ENCODE measurements around the gene PLK5.

The PLK5 gene

DNA sequence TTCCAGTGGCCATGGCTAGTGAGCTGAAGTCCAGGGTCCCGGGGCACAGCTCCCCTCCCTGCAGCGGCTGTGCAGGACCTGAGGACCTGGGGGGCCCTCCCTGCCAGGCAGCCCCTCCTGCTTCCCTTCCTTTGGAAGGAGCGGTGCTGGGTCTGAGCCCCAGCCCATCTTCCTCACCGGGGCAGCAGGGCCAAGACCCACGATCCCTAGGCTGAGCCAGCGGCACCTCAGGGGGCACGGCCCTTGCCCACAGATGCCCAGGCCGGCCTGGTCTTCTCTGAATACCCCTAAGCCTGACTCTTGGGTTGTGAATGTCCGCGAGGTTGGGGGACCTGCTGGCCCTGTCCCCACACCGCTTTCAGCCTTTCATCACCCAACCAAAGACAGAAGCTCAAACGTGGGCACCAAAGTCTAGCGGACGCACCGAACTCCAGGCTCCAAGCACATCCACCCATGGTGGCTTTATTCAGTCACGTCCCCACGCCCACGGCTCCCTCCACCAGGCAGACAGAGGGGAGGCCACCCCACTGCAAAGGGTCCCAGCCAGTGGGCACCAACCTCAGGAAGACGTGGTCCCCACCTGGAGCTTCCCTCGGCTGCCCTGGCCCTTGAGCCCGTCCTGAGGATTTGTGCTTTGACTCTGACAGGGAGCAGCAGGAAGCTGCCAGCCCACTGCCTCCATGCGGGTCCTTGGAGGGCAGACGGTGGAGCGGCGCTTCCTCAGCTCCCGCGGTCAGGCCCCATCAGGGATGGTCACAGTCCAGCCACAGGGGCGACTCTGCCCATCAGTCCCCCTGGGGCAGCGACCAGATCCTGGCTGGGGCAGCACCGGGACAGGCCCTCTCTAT, 52.6 kb downstream of the PLK5 start:
- no peak overlapping the region for H3K4me2 ChIP-seq (ENCODE audit: low read depth, low read length, poor library complexity, severe bottlenecking)
- H3K79me2 ChIP-seq (ENCODE audit: insufficient read depth, low read length) = no peaks in the 10 kb centered on the region
- no peaks in the 10 kb centered on the region for H3F3A ChIP-seq (ENCODE audit: low read depth)
- no peak for TF ChIP-seq EZH2phosphoT487 (IDR thresholded peaks at IDR 0.05; ENCODE audit: borderline replicate concordance)
- TF ChIP-seq, protein P1, sequence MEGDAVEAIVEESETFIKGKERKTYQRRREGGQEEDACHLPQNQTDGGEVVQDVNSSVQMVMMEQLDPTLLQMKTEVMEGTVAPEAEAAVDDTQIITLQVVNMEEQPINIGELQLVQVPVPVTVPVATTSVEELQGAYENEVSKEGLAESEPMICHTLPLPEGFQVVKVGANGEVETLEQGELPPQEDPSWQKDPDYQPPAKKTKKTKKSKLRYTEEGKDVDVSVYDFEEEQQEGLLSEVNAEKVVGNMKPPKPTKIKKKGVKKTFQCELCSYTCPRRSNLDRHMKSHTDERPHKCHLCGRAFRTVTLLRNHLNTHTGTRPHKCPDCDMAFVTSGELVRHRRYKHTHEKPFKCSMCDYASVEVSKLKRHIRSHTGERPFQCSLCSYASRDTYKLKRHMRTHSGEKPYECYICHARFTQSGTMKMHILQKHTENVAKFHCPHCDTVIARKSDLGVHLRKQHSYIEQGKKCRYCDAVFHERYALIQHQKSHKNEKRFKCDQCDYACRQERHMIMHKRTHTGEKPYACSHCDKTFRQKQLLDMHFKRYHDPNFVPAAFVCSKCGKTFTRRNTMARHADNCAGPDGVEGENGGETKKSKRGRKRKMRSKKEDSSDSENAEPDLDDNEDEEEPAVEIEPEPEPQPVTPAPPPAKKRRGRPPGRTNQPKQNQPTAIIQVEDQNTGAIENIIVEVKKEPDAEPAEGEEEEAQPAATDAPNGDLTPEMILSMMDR (conservative IDR thresholded peaks at IDR 0.05; ENCODE audit: low read length) = no peak
- H3K36me3 ChIP-seq (ENCODE audit: insufficient read depth, low read length) = peaks cover 43% of the 10 kb centered on the region; the same call in 1 of the 2 replicates
- no peaks in the 10 kb centered on the region for H3K4me1 ChIP-seq (ENCODE audit: insufficient read depth, low read length, poor library complexity, severe bottlenecking)
- no peaks in the 10 kb centered on the region for H3K27me3 ChIP-seq (ENCODE audit: insufficient read depth, low read length, poor library complexity, severe bottlenecking)
- H3K9me3 ChIP-seq (ENCODE audit: insufficient read depth, low read depth, low read length) = no peaks in the 10 kb centered on the region
- no peak overlapping the region for H3K9ac ChIP-seq (ENCODE audit: low read depth, low read length, poor library complexity, severe bottlenecking)
- no peak overlapping the region for H3K4me3 ChIP-seq (ENCODE audit: low read length, poor library complexity, severe bottlenecking)
- H4K20me1 ChIP-seq (ENCODE audit: insufficient read depth, low read length, poor library complexity, severe bottlenecking) = no peaks in the 10 kb centered on the region
- no peaks in the 10 kb centered on the region for H3K9me2 ChIP-seq (replicated peaks; ENCODE audit: low read depth, low read length)
- H2AFZ ChIP-seq (ENCODE audit: low read length) = no peak overlapping the region

DNA sequence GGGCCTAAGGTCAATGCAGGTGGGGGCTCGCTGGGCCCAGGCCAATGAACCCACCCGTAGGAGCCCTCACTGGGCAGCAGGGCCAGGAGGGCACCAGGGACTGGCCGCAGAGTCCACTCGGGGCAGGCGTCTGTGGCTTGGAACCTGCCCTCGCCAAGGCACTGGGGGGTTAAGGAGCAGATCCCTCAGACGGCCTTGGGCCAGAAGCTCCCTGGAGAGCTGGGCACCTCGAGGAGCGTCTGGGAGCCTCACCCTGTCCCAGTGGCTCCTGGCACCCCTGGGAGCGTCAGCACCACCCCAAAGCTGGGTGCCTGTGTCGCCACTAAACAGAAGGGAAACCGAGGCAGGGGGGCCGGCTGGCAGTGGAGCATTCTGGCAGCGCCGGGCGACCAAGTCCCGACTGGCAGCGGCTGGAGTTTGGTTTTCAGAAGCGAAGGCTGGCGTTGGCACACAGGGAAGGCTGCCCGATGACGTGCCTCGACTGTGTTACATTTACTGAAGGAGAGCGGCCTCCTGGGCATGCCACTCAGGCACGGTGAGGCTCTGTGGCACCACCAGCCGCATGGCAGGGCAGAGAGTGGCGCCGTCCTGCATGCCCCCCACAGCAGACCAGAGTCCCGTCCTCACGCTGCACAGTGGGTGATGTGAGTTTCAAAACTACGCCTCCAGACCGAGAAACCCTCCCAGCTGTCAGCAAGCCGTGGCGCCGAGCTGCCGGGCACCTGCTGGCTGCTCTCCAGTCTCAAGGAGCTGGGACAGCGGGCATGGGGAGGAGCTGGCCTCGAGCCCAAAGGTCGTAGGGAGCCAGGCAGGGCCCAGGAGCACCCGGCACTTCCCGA, 53.4 kb downstream of the PLK5 start:
- TF ChIP-seq, protein P1 (conservative IDR thresholded peaks at IDR 0.05; ENCODE audit: low read length) = no peak
- no peak for TF ChIP-seq EZH2phosphoT487 (IDR thresholded peaks at IDR 0.05; ENCODE audit: borderline replicate concordance)
- Histone ChIP-seq H3K9ac (ENCODE audit: low read depth, low read length, poor library complexity, severe bottlenecking) (no peak overlapping the region), H3K4me1 (ENCODE audit: insufficient read depth, low read length, poor library complexity, severe bottlenecking) (no peaks in the 10 kb centered on the region), H3K9me2 (replicated peaks; ENCODE audit: low read depth, low read length) (no peaks in the 10 kb centered on the region), H3K27me3 (ENCODE audit: insufficient read depth, low read length, poor library complexity, severe bottlenecking) (no peaks in the 10 kb centered on the region), H3K79me2 (ENCODE audit: insufficient read depth, low read length) (no peaks in the 10 kb centered on the region), H2AFZ (ENCODE audit: low read length) (no peak overlapping the region), H3K4me3 (ENCODE audit: low read length, poor library complexity, severe bottlenecking) (no peak overlapping the region), H3K36me3 (ENCODE audit: insufficient read depth, low read length) (peaks cover 51% of the 10 kb centered on the region; the same call in 1 of the 2 replicates), H3K9me3 (ENCODE audit: insufficient read depth, low read depth, low read length) (no peaks in the 10 kb centered on the region), H3F3A (ENCODE audit: low read depth) (no peaks in the 10 kb centered on the region), H3K4me2 (ENCODE audit: low read depth, low read length, poor library complexity, severe bottlenecking) (no peak overlapping the region), H4K20me1 (ENCODE audit: insufficient read depth, low read length, poor library complexity, severe bottlenecking) (no peaks in the 10 kb centered on the region)

DNA sequence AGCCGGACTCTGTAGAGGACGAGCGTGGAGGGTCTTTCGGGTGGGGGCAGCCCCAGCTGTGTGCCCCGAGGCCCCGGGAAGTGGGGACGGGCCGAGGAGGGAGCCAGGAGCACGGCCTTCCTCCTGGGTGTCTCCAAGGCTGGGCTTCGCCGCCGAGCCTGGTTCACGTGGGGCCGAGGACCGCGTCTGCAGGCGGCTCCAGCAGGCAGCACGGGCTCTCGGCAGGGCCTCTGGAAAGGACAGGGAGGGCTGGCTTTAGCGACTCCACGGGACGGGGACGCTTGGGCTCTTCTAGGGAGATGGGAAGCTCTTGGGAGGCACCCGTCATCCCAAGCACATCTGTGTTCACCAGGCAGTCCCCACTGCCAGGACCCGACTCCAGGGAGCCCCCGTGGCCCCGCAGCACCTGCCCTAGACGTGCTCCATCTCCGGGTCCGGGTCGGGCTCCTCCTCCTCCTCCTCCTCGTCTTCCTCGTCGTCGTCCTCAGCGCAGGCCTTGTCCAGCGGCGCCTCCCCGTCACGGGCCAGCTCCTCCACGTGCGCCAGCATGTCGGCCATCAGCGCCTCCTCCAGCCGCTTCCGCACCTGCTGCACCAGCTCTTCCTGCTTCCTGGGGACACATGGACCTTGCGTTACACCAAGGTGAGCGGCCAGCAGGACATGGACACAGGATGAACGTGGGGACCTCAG, 54.2 kb downstream of the PLK5 start:
- no peaks in the 10 kb centered on the region for H3K9me3 ChIP-seq (ENCODE audit: insufficient read depth, low read depth, low read length)
- no peak overlapping the region for H3K4me2 ChIP-seq (ENCODE audit: low read depth, low read length, poor library complexity, severe bottlenecking)
- no peak overlapping the region for H3K4me3 ChIP-seq (ENCODE audit: low read length, poor library complexity, severe bottlenecking)
- H4K20me1 ChIP-seq (ENCODE audit: insufficient read depth, low read length, poor library complexity, severe bottlenecking) = no peaks in the 10 kb centered on the region
- H2AFZ ChIP-seq (ENCODE audit: low read length) = no peak overlapping the region
- H3F3A ChIP-seq (ENCODE audit: low read depth) = no peaks in the 10 kb centered on the region
- no peaks in the 10 kb centered on the region for H3K4me1 ChIP-seq (ENCODE audit: insufficient read depth, low read length, poor library complexity, severe bottlenecking)
- TF ChIP-seq, protein P1 (conservative IDR thresholded peaks at IDR 0.05; ENCODE audit: low read length) = no peak
- TF ChIP-seq EZH2phosphoT487 (IDR thresholded peaks at IDR 0.05; ENCODE audit: borderline replicate concordance) = no peak
- H3K79me2 ChIP-seq (ENCODE audit: insufficient read depth, low read length) = no peaks in the 10 kb centered on the region
- no peaks in the 10 kb centered on the region for H3K27me3 ChIP-seq (ENCODE audit: insufficient read depth, low read length, poor library complexity, severe bottlenecking)
- no peaks in the 10 kb centered on the region for H3K9me2 ChIP-seq (replicated peaks; ENCODE audit: low read depth, low read length)
- no peak overlapping the region for H3K9ac ChIP-seq (ENCODE audit: low read depth, low read length, poor library complexity, severe bottlenecking)
- peaks cover 56% of the 10 kb centered on the region; the same call in 1 of the 2 replicates for H3K36me3 ChIP-seq (ENCODE audit: insufficient read depth, low read length)
